GM19239 (cell line): ENCODE data around the gene PRIM1.
"Not testable (repeated sequence)": the region's sequence is repeated elsewhere in the genome, so short reads cannot be mapped to it uniquely, and the experiment has no call there.

Experiments used
- DNase-seq: peaks from one replicate; pipeline ENCODE4 v3.0.0; 2011; ENCODE audit warnings: low spot score; ENCODE audit not compliant: insufficient read length
- FAIRE-seq: peaks from 2 replicates; lab custom pipeline; 2011; peaks lifted over from hg19 to GRCh38; lab: Jason Lieb, UNC

PRIM1 gene

DNA sequence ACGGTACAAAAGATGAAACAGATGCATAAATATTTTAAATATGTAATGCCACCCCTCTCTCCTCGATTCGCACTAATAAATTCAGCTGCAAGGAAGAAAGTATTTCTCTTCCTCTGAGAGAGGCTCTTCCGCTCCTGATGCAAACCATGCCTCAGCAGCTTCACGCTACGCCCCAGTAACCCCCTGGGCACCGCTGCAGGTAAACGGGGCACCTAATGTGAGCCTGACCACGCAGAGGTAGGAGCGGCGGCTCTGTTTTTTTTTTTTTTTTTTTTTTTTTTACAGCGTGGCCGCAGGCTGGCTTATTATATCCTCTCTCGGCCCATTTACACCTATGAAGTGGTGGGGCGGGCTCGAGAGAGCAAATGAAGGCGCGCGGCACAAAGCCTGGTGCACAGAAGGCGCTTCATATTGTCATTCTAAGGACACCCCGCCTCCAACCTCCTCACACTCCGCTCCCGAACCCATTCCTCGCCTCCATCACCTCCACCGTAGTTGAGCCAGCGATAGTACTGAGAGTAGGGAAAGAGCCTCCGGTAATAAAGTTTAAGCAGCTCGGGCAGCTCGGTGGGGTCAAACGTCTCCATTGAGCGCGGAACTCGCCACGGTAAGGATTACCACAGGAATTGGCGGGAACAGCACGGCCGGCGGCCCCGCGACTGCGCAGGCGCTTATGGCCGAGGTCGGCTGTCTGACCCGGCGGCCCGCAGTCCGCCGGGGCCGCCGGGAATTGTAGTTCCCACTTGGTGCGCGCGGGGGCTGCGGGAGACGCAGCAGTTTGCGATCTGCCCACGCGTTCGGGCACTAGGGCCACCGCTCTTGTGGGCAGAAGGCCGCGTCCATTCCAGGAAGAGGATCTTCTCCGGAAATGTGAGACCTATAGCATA, at the start of gene PRIM1:
PRIM1 (minus strand) TSS at position 612 of the 887 bp plus-strand sequence; CDS start at position 587, 25 bp downstream.
- FAIRE-seq (peak; percentile 81), DNase-seq (peak; percentile 79)

GRCh38 chr12:56800221-56800620, 48.1 kb upstream of the PRIM1 start:
- DNase-seq (no peak), FAIRE-seq (no peak)

- DNase-seq, FAIRE-seq: not testable (repeated sequence)
Observed at GRCh38 chr12:56799345-56799744, 47.2 kb upstream of the PRIM1 start.

DNA sequence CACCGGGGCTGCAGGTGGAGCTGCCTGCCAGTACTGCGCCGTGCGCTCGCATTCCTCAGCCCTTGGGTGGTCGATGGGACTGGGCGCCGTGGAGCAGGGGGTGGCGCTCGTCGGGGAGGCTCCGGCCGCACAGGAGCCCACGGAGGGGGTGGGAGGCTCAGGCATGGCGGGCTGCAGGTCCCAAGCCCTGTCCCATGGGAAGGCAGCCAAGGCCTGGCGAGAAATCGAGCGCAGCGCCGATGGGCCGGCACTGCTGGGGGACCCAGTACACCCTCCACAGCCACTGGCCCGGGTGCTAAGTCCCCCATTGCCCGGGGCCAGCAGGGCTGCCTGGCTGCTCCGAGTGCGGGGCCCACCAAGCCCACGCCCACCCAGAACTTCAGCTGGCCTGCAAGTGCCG, 43.7 kb upstream of the PRIM1 start:
- not testable (repeated sequence) for DNase-seq, FAIRE-seq

- not testable (repeated sequence) for DNase-seq, FAIRE-seq
Observed at GRCh38 chr12:56795046-56795562, 43.0 kb upstream of the PRIM1 start.

DNA sequence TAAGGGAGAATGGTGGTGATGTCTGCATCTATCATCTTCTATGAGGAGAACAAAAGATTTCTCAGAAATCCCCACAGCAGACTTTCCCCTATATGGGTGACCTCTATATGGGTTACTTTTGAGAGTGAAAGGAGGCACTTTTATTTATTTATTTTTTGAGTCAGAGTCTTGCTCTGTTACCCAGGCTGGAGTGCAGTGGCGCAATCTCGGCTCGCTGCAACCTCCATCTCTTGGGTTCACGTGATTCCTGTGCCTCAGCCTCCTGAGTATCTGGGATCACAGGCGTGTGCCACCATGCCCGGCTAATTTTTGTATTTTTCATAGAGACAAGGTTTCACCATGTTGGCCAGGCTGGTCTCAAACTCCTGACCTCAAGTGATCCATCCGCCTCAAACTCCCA, 41.0 kb upstream of the PRIM1 start:
- not testable (repeated sequence) for DNase-seq, FAIRE-seq

- DNase-seq (no peak), FAIRE-seq (no peak)
Observed at GRCh38 chr12:56792678-56793077, 40.6 kb upstream of the PRIM1 start.

GRCh38 chr12:56789429-56789828, 37.3 kb upstream of the PRIM1 start:
- not testable (repeated sequence) for DNase-seq, FAIRE-seq

- no peak for DNase-seq
- no peak for FAIRE-seq
Observed at GRCh38 chr12:56787498-56787897, 35.4 kb upstream of the PRIM1 start.

- FAIRE-seq: no peak
- no peak for DNase-seq
Observed at GRCh38 chr12:56785874-56786273, 33.8 kb upstream of the PRIM1 start.

- DNase-seq (no peak), FAIRE-seq (no peak)
Observed at GRCh38 chr12:56785141-56785865, 33.2 kb upstream of the PRIM1 start.

DNA sequence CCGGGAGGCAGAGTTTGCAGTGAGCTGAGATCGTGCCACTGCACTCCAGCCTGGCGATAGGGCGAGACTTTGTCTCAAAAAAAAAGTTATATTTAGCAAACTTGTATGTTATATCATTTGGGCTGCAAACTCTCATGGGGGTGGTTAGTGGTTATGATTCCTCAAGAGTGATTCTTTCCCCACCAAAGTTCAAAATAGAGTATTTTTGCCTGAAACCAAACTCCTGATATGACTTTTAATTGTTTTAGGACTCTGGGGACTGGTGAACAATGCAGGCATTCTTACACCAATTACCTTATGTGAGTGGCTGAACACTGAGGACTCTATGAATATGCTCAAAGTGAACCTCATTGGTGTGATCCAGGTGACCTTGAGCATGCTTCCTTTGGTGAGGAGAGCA, 29.6 kb upstream of the PRIM1 start:
- FAIRE-seq (no peak), DNase-seq (no peak)

DNA sequence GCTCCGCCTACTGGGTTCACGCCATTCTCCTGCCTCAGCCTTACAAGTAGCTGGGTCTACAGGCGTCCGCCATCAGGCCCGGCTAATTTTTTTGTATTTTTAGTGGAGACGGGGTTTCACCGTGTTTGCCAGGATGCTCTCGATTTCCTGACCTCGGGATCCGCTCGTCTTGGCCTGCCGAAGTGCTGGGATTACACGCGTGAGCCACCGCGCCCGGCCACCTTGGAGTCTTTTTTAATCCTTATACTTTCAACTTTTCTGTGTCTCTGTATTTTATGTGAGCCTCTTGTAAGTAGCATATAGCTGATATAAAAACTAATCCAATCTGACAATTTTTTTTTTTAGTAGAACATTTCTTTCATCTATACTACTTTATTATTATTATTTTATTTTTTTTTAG, 26.6 kb upstream of the PRIM1 start:
- DNase-seq (no peak), FAIRE-seq (no peak)

DNA sequence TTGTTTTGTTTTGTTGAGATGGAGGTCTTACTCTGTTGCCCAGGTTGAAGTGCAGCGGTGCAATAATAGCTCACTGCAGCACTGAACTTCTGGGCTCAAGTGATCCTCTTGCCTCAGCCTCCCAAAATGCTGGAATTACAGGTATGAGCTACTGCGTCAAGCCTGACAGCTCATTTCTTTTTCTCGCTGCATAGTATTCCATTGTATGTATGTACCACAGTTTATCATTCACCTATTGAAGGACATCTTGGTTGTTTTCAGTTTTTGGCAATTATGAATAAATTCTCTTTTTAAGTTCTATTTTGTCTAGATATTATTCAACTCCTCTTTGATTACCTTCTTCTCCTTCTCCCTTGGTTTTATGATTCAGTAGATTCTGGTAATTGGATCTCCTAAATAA, 24.5 kb upstream of the PRIM1 start:
- no peak for FAIRE-seq
- DNase-seq: no peak

- DNase-seq: no peak
- peak; percentile 4 for FAIRE-seq
Observed at GRCh38 chr12:56775638-56776037, 23.5 kb upstream of the PRIM1 start.

GRCh38 chr12:56773113-56773512, 21.0 kb upstream of the PRIM1 start:
- DNase-seq (no peak), FAIRE-seq (no peak)

DNA sequence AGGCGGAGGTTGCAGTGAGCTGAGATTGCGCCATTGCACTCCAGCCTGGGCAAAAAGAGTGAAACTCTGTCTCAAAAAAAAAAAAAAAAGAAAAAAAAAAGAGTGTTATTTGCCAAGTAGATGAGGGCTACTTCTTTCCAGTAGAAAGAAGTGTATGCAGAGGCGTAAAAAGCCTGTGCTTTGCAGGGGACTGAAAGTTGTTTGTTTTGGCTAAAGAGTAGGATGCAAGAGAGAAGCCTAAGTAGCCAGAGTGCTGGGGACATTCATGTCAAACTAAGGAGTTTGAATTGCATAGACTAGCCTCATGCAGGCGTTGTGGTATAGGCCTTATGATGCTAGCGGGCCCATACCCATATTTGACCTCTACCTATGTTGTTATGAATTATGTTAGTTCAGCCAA, 20.5 kb upstream of the PRIM1 start:
- FAIRE-seq: no peak

DNA sequence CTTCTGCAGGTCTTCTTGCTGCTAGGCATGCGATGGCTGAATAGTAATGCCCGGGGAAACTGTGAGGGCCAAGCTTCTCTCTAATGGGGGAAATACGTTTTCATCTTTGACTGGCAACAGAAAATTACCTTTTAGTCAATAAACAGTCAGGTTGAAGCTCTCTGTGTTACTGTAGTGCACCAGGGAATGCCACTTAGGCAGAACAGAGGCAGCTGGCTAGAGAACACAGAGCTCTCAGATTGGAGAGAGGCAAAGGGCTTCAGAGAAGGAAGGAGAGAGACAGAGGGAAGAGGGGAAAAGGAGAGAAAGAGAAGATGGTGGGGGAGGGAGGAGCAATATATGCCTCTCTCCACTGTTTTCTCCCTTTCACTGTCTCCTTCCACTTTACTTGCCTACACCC, 17.7 kb upstream of the PRIM1 start:
- DNase-seq (no peak), FAIRE-seq (no peak)

More for the DNA sequence above, 20.5 kb upstream of the PRIM1 start:
- DNase-seq: no peak

GRCh38 chr12:56768424-56768823, 16.3 kb upstream of the PRIM1 start:
- FAIRE-seq (no peak), DNase-seq (no peak)

DNA sequence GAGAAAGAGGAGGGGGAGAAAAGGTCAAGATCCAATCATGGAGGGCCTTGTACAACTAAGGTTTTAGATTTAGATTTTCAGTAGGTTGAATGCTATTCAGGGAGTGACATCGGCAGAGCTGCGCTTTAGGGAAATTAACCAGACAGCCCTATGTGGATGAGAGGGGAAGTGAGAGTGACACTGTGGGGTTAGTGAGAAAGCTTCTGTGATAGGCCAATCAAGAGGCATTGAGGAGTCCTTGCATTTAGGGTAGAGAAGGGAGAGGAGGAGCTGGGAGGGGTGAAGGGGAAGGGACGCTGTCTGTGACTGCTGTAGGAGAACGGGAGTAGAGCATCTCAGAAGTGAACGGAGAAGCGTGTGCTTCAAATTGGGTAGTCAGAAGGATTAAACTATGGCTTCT, 14.4 kb upstream of the PRIM1 start:
- FAIRE-seq: peak; percentile 96

More for the DNA sequence above, 14.4 kb upstream of the PRIM1 start:
- no peak for DNase-seq
